HG03196 (cell line): ENCODE measurements around the gene POLR2C.
"Not testable (repeated sequence)": the region's sequence is repeated elsewhere in the genome, so short reads cannot be mapped to it uniquely, and the experiment has no call there.

Experiments
- ATAC-seq: cut with Tn5 transposase; IDR thresholded peaks from one replicate; pipeline ENCODE4 v1.9.1; 2021; ENCODE audit not compliant: unreplicated experiment

Gene POLR2C

DNA sequence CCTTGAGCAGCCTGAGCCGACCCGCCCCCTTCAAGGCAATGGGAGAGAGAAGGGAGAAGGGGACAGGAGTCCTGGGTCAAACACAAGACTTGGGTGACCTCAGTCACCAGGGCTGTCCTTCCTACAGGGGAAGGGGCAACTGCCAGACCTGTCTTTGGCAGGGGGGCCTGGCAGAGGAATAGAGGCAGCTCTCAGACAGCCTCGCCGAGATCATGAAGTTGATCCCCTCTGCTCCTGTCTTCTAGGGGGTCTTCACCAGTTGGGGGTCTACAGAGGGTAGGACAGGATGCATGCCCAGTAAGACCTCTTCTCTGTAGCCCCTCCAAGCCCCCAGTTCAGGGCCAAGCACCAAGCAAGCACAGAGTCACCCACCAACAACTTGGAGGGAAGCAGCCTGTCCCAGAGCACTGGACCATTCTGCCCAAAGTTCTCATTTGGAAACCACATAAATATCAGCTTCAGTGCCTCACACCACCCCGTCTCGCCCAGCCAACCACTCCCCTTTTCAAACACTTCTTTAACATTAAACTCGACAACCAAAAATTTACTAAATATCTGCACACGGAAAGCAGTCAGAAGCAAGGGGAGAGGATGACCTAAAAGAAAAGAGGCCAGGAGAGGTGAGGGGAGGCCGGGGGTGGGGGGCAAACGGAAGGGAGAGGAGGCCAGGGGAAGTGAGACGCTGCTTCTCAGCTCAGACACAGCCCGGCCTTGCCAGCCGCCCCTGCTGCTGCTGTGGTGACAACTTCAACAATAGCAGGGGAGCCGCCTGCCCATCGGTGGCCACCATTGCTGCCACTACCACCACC is 16.1 kb downstream of the POLR2C start:
- no peak for ATAC-seq

DNA sequence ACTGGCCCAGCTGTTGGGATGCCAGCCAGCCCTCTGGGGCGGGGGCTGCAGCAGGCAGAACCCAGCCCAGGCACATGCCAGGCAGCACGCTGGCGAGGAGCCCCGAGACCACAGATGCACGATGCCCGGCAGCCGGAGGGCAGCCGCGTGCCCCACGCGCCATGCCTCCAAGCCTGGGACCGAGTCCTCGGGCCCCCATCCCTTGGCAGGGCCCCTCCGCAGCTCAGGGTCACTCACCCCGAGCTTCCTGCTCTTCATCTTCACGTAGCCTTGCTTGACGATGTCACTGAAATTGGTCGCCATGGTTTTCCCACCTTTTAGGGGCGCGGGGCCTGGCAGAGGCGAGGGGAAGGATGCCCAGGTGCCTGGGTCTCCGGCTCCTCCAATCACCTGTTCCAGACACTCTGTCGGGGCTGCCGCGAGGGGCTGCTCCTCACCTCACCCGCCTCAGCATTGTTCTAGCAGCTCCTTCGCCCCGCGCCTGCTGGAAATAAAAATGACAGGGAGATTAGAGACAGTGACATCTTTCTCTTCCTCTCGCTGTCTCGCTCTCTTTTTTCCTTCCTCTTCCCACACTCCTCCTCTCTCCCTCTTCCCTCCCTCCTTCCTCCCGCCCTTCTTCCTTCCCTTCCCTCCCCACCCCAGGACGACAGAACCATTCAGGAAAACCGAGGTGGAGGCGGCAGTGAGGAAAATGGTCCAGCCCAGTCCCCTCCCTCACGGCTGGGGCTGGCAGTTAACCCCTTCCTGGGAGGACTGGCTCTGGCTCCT is 16.9 kb downstream of the POLR2C start:
- no peak for ATAC-seq

DNA sequence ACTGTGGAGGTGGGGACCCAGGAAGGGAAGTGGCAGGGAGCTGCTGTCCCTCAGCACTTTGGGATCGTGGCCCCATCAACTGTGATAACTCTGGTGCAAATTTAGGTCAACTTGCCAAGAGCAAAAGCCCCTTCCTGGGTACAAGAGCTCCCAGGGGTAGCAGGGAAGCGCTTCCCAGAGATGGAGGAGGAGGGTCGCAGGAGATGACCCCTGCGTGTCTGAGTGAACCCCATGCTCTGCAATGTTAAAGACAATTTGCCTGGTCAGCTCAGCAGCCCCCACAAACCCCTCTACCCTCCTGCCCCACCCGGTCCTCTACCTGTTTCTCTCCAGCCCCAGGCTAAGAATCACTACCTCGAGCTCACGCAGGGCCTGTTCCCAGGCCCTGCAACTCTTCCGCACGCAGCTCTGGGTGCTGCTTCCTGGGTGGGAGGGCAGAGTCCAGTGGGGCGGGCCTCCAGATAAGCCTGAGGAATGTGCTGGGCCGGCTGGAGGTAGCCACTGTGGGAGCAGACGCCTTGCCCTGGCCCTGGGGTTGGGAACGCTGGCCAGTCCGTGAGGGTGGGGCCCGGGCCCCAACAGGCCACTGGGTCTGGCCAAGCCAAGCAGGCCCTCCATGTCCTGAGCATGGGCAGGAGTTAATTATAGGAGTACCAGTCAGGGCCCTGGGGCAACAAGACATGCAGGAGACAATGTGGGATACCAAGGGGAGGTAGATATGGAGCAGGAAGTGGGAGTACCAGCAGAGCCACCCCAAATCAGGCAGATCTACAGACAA is 17.7 kb downstream of the POLR2C start:
- no peak for ATAC-seq

DNA sequence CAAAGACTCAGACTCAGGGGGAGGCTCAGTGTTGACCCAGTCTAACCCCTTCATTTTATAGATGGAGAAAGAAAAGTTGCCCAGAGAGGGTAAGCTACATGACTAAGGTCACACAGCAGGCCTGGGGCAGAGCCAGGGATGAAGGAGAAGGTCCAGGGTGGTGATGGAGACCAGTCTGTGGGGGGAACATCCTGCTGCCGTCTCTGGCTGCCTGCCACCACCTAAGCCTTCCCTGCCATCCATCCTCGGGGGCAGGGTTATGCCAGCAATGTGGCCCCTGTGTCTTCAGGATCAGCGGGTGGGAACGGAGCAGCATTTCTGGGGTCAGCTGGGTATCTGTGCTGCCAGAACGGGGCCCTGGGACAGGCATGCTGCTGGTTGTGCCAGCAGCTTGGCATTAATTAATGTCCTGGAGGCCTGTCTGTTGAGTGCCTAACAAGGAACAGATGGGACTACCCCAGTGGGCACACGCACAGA is 18.3 kb downstream of the POLR2C start:
- ATAC-seq, result no peak

DNA sequence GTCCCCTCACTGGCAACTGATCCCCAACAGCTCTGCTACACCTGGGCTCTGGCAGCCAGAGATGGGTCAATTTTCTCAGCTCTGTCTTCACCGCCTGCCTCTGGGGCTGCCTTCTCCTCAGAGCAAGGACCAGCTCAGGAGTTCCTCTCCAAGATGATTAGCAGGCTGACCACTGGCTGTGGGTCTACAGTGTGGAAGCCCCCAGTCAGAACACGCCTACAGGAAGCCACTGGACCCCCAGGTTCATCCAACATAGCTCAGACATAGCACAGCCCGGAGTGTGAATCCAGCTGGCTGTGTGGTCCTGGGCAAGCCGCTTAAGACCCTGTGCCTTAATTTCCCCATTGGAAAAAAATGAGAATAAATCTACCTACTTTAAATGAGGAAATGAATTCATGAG is 18.9 kb downstream of the POLR2C start:
- no peak for ATAC-seq

DNA sequence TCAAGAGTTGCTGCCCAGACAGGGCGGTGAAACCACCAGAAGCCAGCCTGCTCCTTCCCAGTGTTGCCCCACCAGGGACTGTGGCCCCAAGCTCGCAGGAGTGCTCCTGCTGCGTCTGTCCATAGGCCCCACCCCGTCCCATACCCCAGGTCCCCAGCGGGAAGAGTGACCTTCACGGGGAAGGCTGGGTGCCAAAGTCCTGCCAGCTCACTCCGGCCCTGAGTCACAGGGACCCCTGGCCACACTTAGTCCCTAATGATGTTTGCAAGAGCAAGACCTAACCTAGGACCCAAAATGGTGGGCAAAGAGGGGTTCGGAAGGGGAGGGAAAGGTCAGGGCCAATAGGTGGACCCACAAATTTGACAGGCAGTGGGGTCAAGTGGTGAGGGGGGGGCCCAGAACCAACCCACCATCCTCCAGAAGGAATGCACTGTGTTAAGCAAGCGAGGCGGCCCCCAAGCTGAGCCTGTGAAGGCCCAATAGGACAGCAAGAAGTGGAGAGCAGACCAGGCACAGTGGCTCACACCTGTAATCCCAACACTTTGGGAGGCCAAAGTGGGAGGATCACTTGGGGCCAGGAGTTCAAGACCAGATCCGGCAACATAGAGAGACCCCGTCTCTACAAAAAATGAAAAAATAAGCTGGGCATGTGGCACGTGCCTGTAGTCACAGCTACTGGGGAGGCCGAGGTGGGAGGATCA is 20.5 kb downstream of the POLR2C start:
- no peak for ATAC-seq

DNA sequence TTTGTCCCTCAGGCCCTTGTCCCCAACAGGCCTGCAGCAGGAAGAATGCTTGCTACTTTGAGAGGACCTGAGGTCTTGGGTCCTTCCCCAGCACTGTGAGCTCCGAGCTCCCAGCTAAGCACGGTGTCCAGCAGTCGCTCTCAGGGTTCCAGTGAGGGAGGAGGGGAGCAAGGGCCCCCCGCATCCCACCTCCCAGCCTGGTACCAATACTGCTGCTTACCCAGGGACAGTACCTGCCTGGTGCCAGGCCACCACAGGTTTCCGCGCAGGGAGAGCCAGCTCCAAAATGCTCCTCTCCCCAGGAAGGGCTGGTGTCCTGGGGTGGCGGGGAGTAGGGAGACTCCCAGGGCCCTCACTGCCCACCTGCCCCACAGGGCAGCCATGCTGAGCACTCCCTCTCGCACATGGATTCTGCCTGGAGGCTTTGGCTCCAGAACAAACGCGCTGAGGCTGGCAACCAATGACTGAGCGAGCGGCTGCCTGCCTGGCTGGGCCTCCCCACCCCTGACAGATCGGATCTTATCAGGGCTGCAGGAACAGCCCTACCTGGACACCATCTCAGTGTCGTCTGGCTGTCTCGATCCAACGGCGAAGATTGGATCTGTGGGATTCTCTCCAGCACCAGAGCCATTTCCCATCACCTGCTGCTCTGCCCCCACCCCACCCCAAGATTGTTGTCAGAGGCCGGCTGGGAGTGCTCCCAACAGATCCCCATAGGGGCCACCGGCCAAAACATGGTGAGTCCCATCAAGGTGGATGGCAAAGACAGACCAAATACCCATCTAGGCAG is 21.4 kb downstream of the POLR2C start:
- ATAC-seq, result no peak

DNA sequence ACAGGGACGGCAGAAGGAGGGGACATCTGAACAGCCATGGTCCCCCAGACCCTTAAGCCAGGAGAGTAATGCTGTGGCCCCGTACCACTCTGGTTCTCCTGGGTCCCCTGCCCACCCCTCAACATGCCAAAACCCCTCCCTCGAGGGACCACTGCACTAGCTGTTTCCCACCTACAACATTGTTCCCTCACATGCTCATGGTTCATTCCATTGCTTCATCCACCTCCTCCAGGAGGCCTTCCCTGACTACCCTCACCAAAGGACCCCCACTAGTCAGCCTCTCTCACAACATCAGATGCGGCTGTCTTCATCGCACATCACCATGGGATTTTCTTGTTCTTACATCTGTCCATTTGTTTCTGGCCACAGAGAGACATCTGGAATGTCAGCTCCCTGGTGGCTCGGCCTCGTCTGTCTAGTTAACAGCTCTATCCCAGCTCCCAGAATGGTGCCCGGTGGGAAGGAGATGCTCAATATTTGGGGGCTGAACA is 22.1 kb downstream of the POLR2C start:
- no peak for ATAC-seq

DNA sequence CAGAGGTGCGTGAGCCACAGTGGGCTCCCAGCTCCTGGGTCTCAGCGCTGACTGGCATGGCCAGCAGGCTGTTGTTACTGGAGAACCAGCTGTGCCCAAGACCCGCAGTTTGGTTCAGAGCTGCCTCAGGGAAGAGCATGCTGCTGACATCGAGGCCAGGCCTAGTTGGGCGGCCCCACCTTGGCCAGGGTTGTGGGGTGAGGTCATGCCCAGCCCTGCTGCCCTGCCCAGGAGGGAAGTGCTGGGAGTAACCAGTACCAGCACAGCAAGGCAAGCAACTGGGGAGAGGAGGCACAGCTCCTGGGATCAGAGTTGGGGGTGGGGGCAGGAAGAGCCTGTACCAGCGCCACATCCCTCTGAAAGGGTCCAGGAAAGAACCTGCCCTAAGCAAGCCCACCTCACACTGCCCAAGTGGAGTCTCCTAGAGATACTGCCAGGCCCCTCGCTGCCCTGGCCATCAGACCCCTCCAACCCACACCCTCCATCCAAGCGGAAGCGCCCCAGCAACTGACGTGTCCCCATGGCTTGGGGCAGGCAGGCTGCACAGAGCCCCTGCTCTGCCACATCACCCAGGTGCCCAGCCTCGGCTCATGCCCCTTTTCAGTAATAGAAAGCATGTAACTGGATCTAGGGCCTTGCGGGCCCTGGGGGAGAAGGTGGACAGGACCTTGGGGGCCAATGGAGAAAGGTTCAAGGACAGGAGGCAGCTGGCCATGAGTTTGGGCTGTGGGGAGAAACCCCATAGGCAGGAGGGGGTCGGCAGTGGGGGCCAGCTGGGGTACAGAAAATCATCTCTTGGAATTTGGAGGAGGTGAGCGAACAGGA is 22.8 kb downstream of the POLR2C start:
- no peak for ATAC-seq

DNA sequence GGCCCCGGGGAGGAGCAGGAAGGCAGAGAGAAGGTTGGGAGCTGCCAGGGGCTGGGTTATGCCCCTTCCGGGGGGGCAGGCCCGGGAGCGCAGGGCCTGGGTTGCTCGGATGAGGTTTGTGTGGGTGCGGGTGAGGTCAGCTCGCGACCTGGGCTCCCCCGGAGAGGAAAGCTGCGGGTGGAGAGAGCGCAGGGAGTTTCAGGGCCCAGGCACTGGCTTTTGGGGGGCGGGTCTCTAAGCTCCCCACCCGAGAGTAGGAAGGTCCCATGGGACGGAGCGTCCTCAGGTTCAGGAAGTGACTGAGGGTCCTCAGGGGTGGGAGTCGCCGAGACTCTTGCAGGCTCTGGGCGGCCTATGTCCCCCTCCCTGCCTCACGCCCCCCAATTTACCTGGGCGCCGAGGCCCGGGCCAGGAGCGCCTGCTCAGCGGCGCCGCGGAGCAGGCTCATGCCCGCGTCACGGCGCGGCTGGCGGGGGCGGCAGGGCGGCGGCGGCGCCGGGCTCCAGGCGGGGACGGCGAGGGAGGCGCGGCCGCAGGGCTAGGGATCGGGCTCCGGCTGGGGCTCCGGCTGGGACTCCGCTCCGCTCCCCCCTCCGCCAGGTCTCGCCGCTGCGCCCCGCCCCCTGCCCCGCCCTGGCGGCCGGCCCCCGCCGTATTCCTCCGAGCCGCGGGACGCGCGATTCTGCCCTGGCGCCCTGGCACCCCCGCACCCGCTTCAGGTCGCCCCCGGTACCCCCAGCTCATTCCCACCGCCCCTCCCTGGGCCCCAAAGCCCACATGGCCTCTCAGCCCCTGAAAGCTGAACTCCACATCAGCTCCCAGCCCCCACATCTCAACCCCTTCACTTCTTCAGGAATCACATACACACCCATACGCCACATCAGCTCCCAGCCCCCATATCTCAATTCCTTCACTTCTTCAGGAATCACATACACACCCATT is 23.7 kb downstream of the POLR2C start, which contains the start of gene DOK4:
Gene DOK4 (minus strand): TSS at position 578 of the 942 bp plus-strand sequence. CDS start 6,986 bp downstream, outside the sequence.
- peak; percentile 75 for ATAC-seq

DNA sequence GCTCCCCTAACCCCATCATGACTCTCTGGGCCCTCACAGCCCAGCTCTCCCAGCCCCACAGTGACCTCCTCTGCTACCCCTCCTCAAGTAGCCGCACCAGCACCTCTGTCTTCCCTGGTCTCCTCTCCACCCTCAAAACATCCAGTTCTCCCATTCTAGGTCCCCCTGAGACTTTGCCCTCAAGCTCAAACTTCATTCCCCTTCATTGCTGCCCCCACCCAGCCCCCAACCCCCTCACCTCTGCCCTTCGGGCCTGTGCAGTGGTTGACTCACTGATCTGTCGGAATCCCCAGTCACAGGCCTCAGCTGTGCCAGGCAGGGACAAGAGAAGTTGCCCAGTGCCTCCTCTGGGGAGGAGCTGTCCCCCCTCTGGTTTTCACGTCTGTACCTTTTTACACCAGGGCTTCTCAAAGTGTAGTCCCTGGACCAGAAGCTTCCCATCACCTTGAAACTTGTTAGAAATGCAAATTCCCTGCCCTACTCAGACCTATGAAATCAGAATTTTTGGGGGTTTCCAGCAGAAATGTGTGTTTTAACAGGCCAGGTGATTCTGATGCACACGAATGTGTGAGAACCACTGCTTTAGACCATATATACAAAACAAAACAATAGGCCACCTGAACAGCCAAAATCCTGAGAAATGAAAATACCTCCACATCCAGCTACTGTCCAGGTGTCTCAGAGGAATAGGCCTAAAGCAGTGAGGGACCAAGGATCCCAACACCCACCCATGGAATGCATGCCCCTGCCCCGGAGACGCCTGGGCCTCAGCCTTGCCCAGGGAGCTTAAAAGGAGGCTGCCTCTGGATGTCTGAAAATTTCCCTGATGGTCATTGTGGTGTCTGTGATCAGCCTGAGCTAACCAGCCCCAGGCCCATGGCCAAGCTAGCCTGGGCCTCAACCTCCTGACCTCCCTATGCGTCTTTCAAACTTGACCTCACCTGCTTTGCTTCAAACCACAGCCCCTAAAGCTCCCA is 24.7 kb downstream of the POLR2C start:
- no peak for ATAC-seq

DNA sequence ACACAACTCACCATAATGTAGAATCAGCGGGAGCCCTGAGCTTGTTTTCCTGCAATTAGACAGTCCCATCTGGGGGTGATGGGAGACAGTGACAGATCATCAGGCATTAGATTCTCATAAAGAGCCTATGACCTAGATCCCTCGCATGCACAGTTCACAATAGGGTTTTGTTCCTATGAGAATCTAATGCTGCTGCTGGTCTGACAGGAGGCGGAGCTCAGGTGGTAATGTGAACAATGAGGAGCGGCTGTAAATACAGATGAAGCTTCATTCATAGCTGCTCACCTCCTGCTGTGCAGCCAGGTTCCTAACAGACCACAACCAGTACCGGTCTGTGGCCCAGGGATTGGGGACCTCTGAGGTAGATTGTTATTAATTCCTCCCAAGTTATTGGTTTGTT is 26.8 kb downstream of the POLR2C start:
- ATAC-seq, result no peak

DNA sequence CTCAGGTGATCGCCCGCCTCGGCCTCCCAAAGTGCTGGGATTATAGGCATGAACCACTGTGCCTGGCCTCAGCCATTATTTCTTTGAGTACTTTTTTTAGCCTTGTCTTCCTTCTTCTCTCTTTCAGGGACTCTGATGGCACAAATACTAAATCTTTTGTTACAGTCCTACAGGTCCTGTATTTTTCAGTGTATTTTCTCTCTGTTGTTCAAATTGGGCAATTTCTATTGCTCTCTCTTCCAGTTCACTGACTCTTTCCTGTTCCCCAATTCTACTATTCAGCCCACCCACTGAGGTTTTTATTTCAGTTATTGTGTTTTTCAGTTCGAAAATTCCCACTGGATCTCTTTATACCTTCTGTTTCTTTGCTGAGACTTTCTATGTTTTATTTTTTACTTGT is 31.3 kb downstream of the POLR2C start:
- no peak for ATAC-seq

DNA sequence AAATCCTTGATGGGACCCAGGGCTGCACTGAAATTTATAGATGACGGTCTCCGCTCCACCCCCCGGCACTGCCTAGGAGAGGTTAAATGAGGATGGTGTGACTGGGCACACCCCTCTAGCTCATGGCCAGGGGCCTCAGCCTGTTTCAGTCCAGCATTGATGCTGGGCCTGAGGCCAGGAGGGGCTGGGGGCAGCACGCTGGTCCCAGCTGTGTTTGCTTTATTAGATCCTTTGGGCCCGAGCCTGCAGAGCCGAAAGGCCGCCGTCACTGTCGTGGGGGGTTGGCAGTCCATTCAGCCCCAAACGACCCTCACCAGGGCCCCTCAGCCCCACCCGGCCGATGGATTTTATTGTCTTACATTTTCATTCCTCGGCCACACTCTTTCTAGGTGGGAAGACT is 34.6 kb downstream of the POLR2C start:
- ATAC-seq, result no peak

DNA sequence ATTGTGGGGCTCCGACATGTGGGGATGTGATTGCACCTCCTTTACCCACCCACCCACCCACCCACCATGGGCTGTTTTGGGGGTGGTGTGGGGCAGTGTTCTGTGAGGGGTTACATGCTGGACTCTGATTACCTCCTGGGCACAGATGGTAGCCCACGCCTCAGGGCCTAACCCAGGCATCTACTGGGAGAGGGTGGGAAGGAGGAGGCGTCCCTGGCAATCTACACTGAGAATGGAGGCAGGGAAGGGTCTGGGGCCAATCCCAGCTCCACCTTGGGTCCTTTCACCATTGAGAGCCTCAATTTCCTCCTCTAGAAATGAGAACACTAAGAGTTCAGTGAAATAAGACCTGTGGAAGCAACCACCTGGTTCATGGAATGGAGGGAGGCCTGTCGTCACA is 35.6 kb downstream of the POLR2C start:
- ATAC-seq, result no peak

DNA sequence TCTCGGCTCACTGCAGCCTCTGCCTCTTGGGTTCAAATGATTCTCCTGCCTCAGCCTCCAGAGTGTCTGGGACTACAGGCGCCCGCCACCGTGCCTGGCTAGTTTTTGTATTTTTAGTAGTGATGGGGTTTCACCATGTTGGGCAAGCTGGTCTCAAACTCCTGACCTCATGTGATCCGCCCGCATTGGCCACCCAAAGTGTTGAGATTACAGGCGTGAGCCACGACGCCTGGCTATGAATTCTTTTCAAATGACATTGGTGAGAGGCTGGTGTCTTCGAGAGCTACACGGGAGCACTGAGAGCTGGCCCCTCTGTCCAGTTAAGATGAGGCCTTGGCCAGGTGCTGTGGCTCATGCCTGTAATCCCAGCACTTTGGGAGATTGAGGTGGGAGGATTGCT is 37.5 kb downstream of the POLR2C start:
- ATAC-seq, result not testable (repeated sequence)
